Mesendoderm (in vitro differentiated cells): ENCODE measurements around the gene GJE1.

ENCODE experiments used
- DNase-seq: peaks from one replicate; pipeline ENCODE4 v3.0.0; 2013
- H2AK5ac ChIP-seq: 2 replicates; pipeline ENCODE4 v1.6.1; 2013; ENCODE audit warnings: low read length, inconsistent platforms
- H2BK120ac ChIP-seq: 2 replicates; pipeline ENCODE4 v1.6.1; 2013; ENCODE audit warnings: low read depth, mild to moderate bottlenecking, low read length, moderate library complexity, mixed read lengths
- H2BK15ac ChIP-seq: replicated peaks from 2 replicates; pipeline ENCODE4 v1.6.1; 2013; ENCODE audit warnings: low read depth, mild to moderate bottlenecking, moderate library complexity
- H2BK5ac ChIP-seq: 2 replicates; pipeline ENCODE4 v1.6.1; 2013; ENCODE audit warnings: low read length, inconsistent platforms
- H3K18ac ChIP-seq: 2 replicates; pipeline ENCODE4 v1.6.1; 2013; ENCODE audit warnings: mild to moderate bottlenecking, low read length, mixed read lengths
- H3K23ac ChIP-seq: one replicate; pipeline ENCODE4 v1.6.1; 2013; ENCODE audit warnings: low read length
- H3K27ac ChIP-seq: 2 replicates; pipeline ENCODE4 v1.5.1; 2013; ENCODE audit warnings: low read depth, mild to moderate bottlenecking, inconsistent platforms, low read length, moderate library complexity
- H3K27me3 ChIP-seq: 2 replicates; pipeline ENCODE4 v1.6.1; 2013; ENCODE audit warnings: low read length, control low read depth, mild to moderate bottlenecking, inconsistent platforms; ENCODE audit not compliant: insufficient read depth, poor library complexity
- H3K36me3 ChIP-seq: 2 replicates; pipeline ENCODE4 v1.6.1; 2013; ENCODE audit warnings: low read length, inconsistent platforms; ENCODE audit not compliant: control insufficient read depth, insufficient read depth
- H3K4ac ChIP-seq: one replicate; pipeline ENCODE4 v1.6.1; 2013; ENCODE audit warnings: low read depth, mild to moderate bottlenecking, low read length, moderate library complexity
- H3K4me1 ChIP-seq: 2 replicates; pipeline ENCODE4 v1.6.1; 2013; ENCODE audit warnings: low read depth, low read length, inconsistent platforms; ENCODE audit not compliant: control insufficient read depth
- H3K4me2 ChIP-seq: 2 replicates; pipeline ENCODE4 v1.6.1; 2013; ENCODE audit warnings: low read length
- H3K4me3 ChIP-seq: 2 replicates; pipeline ENCODE4 v1.5.1; 2013; ENCODE audit warnings: mild to moderate bottlenecking, low read length
- H3K56ac ChIP-seq: one replicate; pipeline ENCODE4 v1.6.1; 2013; ENCODE audit warnings: low read length
- H3K79me1 ChIP-seq: 2 replicates; pipeline ENCODE4 v1.6.1; 2013; ENCODE audit warnings: low read length, inconsistent platforms
- H3K79me2 ChIP-seq: 2 replicates; pipeline ENCODE4 v1.6.1; 2013; ENCODE audit warnings: mild to moderate bottlenecking, low read length; ENCODE audit not compliant: control insufficient read depth, insufficient read depth
- H3K9ac ChIP-seq: 2 replicates; pipeline ENCODE4 v1.6.1; 2013; ENCODE audit warnings: low read length, inconsistent platforms
- H4K5ac ChIP-seq: one replicate; pipeline ENCODE4 v1.6.1; 2013; ENCODE audit warnings: low read length
- H4K8ac ChIP-seq: one replicate; pipeline ENCODE4 v1.6.1; 2013; ENCODE audit warnings: low read depth, mild to moderate bottlenecking, control low read depth, low read length, moderate library complexity
- WGBS: extraction: QIAGEN DNeasy Blood & Tissue Kit; methylation state at CpG from one replicate; pipeline ENCODE4 v1.1.7; 2013; ENCODE audit warnings: low lambda C conversion rate, missing lambda C conversion rate; ENCODE audit not compliant: insufficient coverage; ENCODE audit errors: extremely low coverage; 5-methylcytosine and 5-hydroxymethylcytosine counted together

Gene GJE1

DNA sequence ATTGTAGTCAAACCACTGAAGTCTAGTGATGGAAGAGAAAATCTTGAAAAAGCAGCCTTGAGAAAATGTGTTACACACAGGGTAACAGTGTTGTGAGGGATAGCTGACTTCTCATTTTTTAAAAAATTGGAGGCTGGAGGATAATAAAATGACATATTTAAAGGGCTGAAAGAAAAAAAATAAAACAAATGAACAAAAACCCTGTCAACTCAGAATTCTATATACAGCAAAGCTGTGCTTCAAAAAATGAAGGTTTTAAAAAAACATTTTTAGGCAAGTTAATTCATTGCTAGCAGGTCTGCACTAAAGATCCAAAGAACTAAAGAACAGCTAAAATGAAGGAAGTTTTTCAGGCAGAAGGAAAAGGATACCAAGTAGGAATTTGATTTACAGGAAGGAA, 45.4 kb downstream of the GJE1 start:
- no peak overlapping the region for H3K27ac ChIP-seq
- no peaks in the 10 kb centered on the region for H3K27me3 ChIP-seq
- no peak overlapping the region for H3K4me2 ChIP-seq
- H3K18ac ChIP-seq, result no peak overlapping the region
- no peak overlapping the region for H2BK5ac ChIP-seq
- no peak overlapping the region for H3K4ac ChIP-seq
- DNase-seq, result no peak
- H3K79me2 ChIP-seq, result no peaks in the 10 kb centered on the region
- no peak overlapping the region for H3K9ac ChIP-seq
- H4K8ac ChIP-seq, result no peak overlapping the region
- no peak overlapping the region for H2BK120ac ChIP-seq
- no peak overlapping the region for H3K23ac ChIP-seq
- H3K79me1 ChIP-seq, result no peaks in the 10 kb centered on the region
- no peak overlapping the region for H3K4me3 ChIP-seq
- H2AK5ac ChIP-seq, result no peak overlapping the region
- no peaks in the 10 kb centered on the region for H3K4me1 ChIP-seq
- no peaks in the 10 kb centered on the region for H3K36me3 ChIP-seq
- H4K5ac ChIP-seq, result no peak overlapping the region
- no peak overlapping the region for H2BK15ac ChIP-seq
- no peak overlapping the region for H3K56ac ChIP-seq

DNA sequence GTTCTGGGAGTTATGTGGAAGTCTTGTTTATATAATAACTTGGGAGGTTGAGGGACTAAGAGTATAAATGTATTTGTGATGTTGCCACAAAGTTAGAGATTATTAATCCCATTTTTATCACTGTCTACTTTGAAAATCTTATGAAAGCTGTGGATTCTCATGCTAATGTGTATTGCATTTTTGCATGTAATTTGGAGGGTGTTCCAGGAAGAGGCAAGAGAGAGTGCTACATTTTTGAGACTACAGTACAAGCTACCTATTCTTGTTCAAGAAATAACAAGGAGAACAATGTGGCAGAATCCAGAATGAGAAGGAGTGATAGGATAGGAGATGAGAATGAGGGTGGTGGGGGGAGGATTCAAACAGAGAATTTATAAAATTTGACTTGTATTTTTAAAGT, 49.3 kb downstream of the GJE1 start:
- Histone ChIP-seq H3K18ac (no peak overlapping the region), H4K5ac (no peak overlapping the region), H2BK15ac (no peak overlapping the region), H3K56ac (no peak overlapping the region), H3K9ac (no peak overlapping the region), H3K4ac (no peak overlapping the region), H3K79me2 (no peaks in the 10 kb centered on the region), H3K27me3 (no peaks in the 10 kb centered on the region), H3K23ac (no peak overlapping the region), H2AK5ac (no peak overlapping the region), H3K4me1 (no peaks in the 10 kb centered on the region), H3K4me3 (no peak overlapping the region), H4K8ac (no peak overlapping the region), H3K4me2 (no peak overlapping the region), H3K79me1 (no peaks in the 10 kb centered on the region), H2BK5ac (no peak overlapping the region), H3K36me3 (no peaks in the 10 kb centered on the region), H3K27ac (no peak overlapping the region), H2BK120ac (no peak overlapping the region)
- DNase-seq, result no peak

DNA sequence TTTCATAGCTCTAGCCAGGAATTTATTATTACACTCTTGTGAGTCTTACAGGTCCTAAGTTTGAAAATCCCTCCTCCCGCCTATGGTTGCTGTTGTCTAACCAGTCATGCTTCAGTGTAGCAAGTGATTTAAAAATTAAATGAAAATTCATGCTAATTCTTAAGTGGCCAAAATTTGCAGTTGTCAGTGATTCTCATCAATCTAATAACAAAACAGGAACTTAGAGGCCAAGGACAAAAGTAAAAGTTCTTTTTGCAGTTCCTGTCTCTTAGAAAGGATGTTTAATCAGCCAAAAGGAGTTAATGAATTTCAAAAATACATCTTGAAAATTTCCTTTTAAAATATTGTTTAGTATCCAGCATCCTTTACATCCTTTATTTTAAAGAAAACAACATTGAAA, 50.6 kb downstream of the GJE1 start:
- H3K79me2 ChIP-seq, result no peaks in the 10 kb centered on the region
- H3K27ac ChIP-seq, result no peak overlapping the region
- no peak for DNase-seq
- no peak overlapping the region for H2AK5ac ChIP-seq
- no peak overlapping the region for H4K8ac ChIP-seq
- no peak overlapping the region for H3K4me2 ChIP-seq
- H3K23ac ChIP-seq, result no peak overlapping the region
- no peak overlapping the region for H3K18ac ChIP-seq
- no peaks in the 10 kb centered on the region for H3K27me3 ChIP-seq
- H3K36me3 ChIP-seq, result no peaks in the 10 kb centered on the region
- no peak overlapping the region for H2BK120ac ChIP-seq
- no peak overlapping the region for H3K4me3 ChIP-seq
- no CpG with 5 or more reads among the region's 1 CpG for WGBS
- no peak overlapping the region for H4K5ac ChIP-seq
- no peak overlapping the region for H3K4ac ChIP-seq
- no peaks in the 10 kb centered on the region for H3K4me1 ChIP-seq
- H2BK15ac ChIP-seq, result no peak overlapping the region
- H2BK5ac ChIP-seq, result no peak overlapping the region
- no peak overlapping the region for H3K9ac ChIP-seq
- H3K56ac ChIP-seq, result no peak overlapping the region
- no peaks in the 10 kb centered on the region for H3K79me1 ChIP-seq

DNA sequence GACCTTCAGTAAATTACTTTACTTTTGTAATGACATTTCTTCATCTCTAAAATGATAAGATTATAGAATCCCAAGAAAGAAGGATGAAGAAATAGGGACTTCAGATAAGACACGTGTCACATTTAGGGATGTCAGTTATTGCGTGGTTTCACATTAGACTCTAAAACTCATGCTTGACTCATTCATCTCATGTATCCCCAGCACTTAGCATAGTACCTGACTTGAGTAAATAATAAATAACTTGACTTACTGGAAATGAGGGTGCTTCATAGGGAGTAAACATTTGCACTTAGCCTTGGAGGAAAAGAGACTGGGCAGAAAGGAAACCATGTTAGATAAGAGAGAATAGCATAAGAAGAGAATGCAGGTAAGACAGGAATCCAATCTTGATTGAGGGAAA, 51.6 kb downstream of the GJE1 start:
- no peaks in the 10 kb centered on the region for H3K27me3 ChIP-seq
- no peaks in the 10 kb centered on the region for H3K79me1 ChIP-seq
- no peak overlapping the region for H3K23ac ChIP-seq
- no peak overlapping the region for H4K5ac ChIP-seq
- H3K79me2 ChIP-seq, result no peaks in the 10 kb centered on the region
- no peak overlapping the region for H2AK5ac ChIP-seq
- WGBS, result no CpG with 5 or more reads among the region's 2 CpGs
- H3K27ac ChIP-seq, result no peak overlapping the region
- no peak overlapping the region for H3K4ac ChIP-seq
- H2BK120ac ChIP-seq, result no peak overlapping the region
- no peak overlapping the region for H3K56ac ChIP-seq
- H3K36me3 ChIP-seq, result no peaks in the 10 kb centered on the region
- no peak overlapping the region for H3K18ac ChIP-seq
- no peaks in the 10 kb centered on the region for H3K4me1 ChIP-seq
- no peak for DNase-seq
- no peak overlapping the region for H2BK5ac ChIP-seq
- no peak overlapping the region for H3K9ac ChIP-seq
- H2BK15ac ChIP-seq, result no peak overlapping the region
- H3K4me3 ChIP-seq, result no peak overlapping the region
- no peak overlapping the region for H3K4me2 ChIP-seq
- H4K8ac ChIP-seq, result no peak overlapping the region
